SK-N-SH (cell line): ENCODE measurements around the gene ZNF750. TPM values are rescaled to one million over a fixed set of nuclear protein-coding genes. Genes with fewer than 3 reads are reported as not detected.

Source experiments
- CTCF ChIA-PET: fragments of 300-600, 350-600 bp; formaldehyde crosslinking; extraction: SDS; loops from one replicate; lab custom pipeline; 2021; lab: Yijun Ruan, JAX
- POLR2A ChIA-PET: fragments of 350-600 bp; sonication (Branson Sonifier 250); formaldehyde crosslinking; extraction: SDS; loops from one replicate; lab custom pipeline; 2020; ENCODE audit warnings: antibody characterized with exemption, inconsistent platforms; lab: Yijun Ruan, JAX
- DNase-seq: peaks from one replicate; pipeline ENCODE4 v3.0.0; 2012
- H2AFZ ChIP-seq: fragments of 200-600 bp; sonication (generic); 2 replicates; pipeline ENCODE4 v1.8.1; 2016; ENCODE audit warnings: antibody characterized with exemption, mild to moderate bottlenecking, low read depth
- H3F3A ChIP-seq: fragments of 200-600 bp; sonication (generic); replicated peaks from 2 replicates; pipeline ENCODE3; 2016; ENCODE audit warnings: antibody characterized with exemption, mild to moderate bottlenecking; ENCODE audit not compliant: insufficient read depth
- H3K27ac ChIP-seq, 2 experiments: fragments of 200-500 bp in 1 of 2; fragments of 200-600 bp in 1 of 2; sonication (Bioruptor generic) in 1 of 2; sonication (generic), shearing (Covaris generic) in 1 of 2; 2 replicates each; pipeline versions ENCODE4 v1.5.1 to v1.6.1; 2014 to 2016; ENCODE audit warnings: low read depth in 2 of 2, inconsistent platforms in 1 of 2, low read length in 1 of 2, mild to moderate bottlenecking in 1 of 2, mixed read lengths in 1 of 2
- H3K27me3 ChIP-seq: fragments of 200-600 bp; sonication (generic), shearing (Covaris generic); 2 replicates; pipeline ENCODE4 v1.6.1; 2016; ENCODE audit warnings: mixed run types; ENCODE audit not compliant: insufficient read depth
- H3K36me3 ChIP-seq, 2 experiments: fragments of 200-500 bp in 1 of 2; fragments of 200-600 bp in 1 of 2; sonication (Bioruptor generic) in 1 of 2; sonication (generic) in 1 of 2; replicated peaks in 1 of 2; 2 replicates each; pipeline versions ENCODE3 to v1.5.1; 2014 to 2016; ENCODE audit warnings: low read length in 1 of 2, mild to moderate bottlenecking in 1 of 2; ENCODE audit not compliant: insufficient read depth in 2 of 2, control insufficient read depth in 1 of 2
- H3K4me1 ChIP-seq, 2 experiments: fragments of 200-500 bp in 1 of 2; fragments of 200-600 bp in 1 of 2; sonication (Bioruptor generic) in 1 of 2; sonication (generic), shearing (Covaris generic) in 1 of 2; 2 replicates each; pipeline versions ENCODE4 v1.5.1 to v1.6.1; 2014 to 2016; ENCODE audit warnings: low read depth in 1 of 2, low read length in 1 of 2, mixed run types in 1 of 2; ENCODE audit not compliant: insufficient read depth in 2 of 2, control insufficient read depth in 1 of 2
- H3K4me2 ChIP-seq: fragments of 200-600 bp; sonication (generic), shearing (Covaris generic); 2 replicates; pipeline ENCODE4 v1.6.1; 2017; ENCODE audit warnings: mixed run types
- H3K4me3 ChIP-seq, 2 experiments: fragments of 200-500 bp in 1 of 2; fragments of 200-600 bp in 1 of 2; sonication (Bioruptor generic) in 1 of 2; sonication (generic), shearing (Covaris generic) in 1 of 2; 2 replicates each; pipeline versions ENCODE4 v1.5.1 to v1.8.1; 2014 to 2016; ENCODE audit warnings: low read depth in 2 of 2, inconsistent platforms in 1 of 2, low read length in 1 of 2, mild to moderate bottlenecking in 1 of 2, mixed read lengths in 1 of 2, moderate library complexity in 1 of 2
- H3K79me2 ChIP-seq: fragments of 200-600 bp; sonication (generic); 2 replicates; pipeline ENCODE4 v1.8.1; 2017; ENCODE audit warnings: mild to moderate bottlenecking; ENCODE audit not compliant: insufficient read depth
- H3K9ac ChIP-seq: fragments of 200-600 bp; sonication (generic); 2 replicates; pipeline ENCODE4 v1.6.1; 2017; ENCODE audit warnings: mixed run types
- H3K9me2 ChIP-seq: fragments of 200-600 bp; sonication (generic); 2 replicates; pipeline ENCODE4 v1.6.1; 2017; ENCODE audit warnings: mixed run types
- H3K9me3 ChIP-seq: fragments of 200-600 bp; sonication (generic); 2 replicates; pipeline ENCODE4 v1.6.1; 2017; ENCODE audit warnings: mixed run types, mild to moderate bottlenecking, moderate library complexity
- H4K20me1 ChIP-seq: fragments of 200-600 bp; sonication (generic); 2 replicates; pipeline ENCODE4 v1.6.1; 2017; ENCODE audit warnings: mild to moderate bottlenecking, mixed run types; ENCODE audit not compliant: insufficient read depth
- CTCF ChIP-seq: fragments of 200-600 bp; sonication (generic); IDR thresholded peaks from 2 replicates; pipeline ENCODE4 v1.6.1; 2017; ENCODE audit warnings: antibody characterized with exemption, mild to moderate bottlenecking, moderate library complexity
- FOXJ3 ChIP-seq: sonication (generic); formaldehyde crosslinking; IDR thresholded peaks from 2 replicates; pipeline ENCODE4 v1.5.1; 2020; ENCODE audit warnings: mild to moderate bottlenecking, missing genetic modification reagents
- GABPA ChIP-seq: IDR thresholded peaks from 2 replicates; pipeline ENCODE4 v1.4.0; 2012; ENCODE audit warnings: low read depth, mild to moderate bottlenecking
- GATA2 ChIP-seq: sonication (generic); formaldehyde crosslinking; IDR thresholded peaks from 2 replicates; pipeline ENCODE4 v1.5.0; 2020; ENCODE audit warnings: mild to moderate bottlenecking, missing genetic modification reagents
- JUND ChIP-seq: IDR thresholded peaks from 2 replicates; pipeline ENCODE4 v1.4.0; 2012
- NFIC ChIP-seq: IDR thresholded peaks from 2 replicates; pipeline ENCODE4 v1.4.0; 2012; ENCODE audit warnings: borderline replicate concordance
- RCOR1 ChIP-seq: fragments of 150-350 bp; IDR thresholded peaks from 2 replicates; pipeline ENCODE4 v1.6.1; 2017; ENCODE audit warnings: antibody characterized with exemption, low read length
- REST ChIP-seq: IDR thresholded peaks from 2 replicates; pipeline ENCODE4 v1.6.1; 2012; ENCODE audit warnings: mild to moderate bottlenecking, low read depth, low read length, moderate library complexity
- USF2 ChIP-seq: fragments of 150-350 bp; IDR thresholded peaks from 2 replicates; pipeline ENCODE4 v1.6.1; 2017; ENCODE audit warnings: antibody characterized with exemption, low read length, low read depth, borderline replicate concordance
- WGBS: methylation state at CpG from one replicate; pipeline ENCODE4 v1.1.6; 2017; ENCODE audit warnings: low lambda C conversion rate; 5-methylcytosine and 5-hydroxymethylcytosine counted together
- polyA plus RNA-seq, 3 experiments: library from polyadenylated mRNA; depleted of rRNA; stranded (reverse); fragments of >200 nt; gene quantifications; 2 replicates each; pipeline ENCODE4 v1.2.3, GENCODE V29; 2012

The ZNF750 gene
- polyA plus RNA-seq, 1 of the 3 experiments (the other 2 are of a cell fraction): not detected

- H4K20me1 ChIP-seq: no peaks in the 10 kb centered on the region
- H3K79me2 ChIP-seq: no peaks in the 10 kb centered on the region
- H3K9me2 ChIP-seq: no peaks in the 10 kb centered on the region
- H3K9ac ChIP-seq: no peak overlapping the region
- POLR2A ChIA-PET: no interaction called here
- H3F3A ChIP-seq: no peaks in the 10 kb centered on the region
- CTCF ChIA-PET: interaction anchor here (0.7 to 1.7 kb wide), 5 partner anchors 8 to 64 kb away, joined by 3 to 7 read pairs (median 3); no protein-coding TSS in a partner anchor
- H3K4me3 ChIP-seq: no peak overlapping the region
- peaks cover 0 to 9% of the 10 kb centered on the region in 2 experiments; a peak in 1 of 4 replicates for H3K4me1 ChIP-seq
- DNase-seq: no peak
- H3K9me3 ChIP-seq: no peaks in the 10 kb centered on the region
- TF ChIP-seq GATA2 (CRISPR knock-in tag): no peak
- no peak for TF ChIP-seq USF2
- TF ChIP-seq CTCF: no peak
- TF ChIP-seq JUND: no peak
- H3K27ac ChIP-seq: no peak overlapping the region
- 96% methylated on average over 28 of the region's 28 CpGs for WGBS
- H3K36me3 ChIP-seq: peaks cover 10 to 12% of the 10 kb centered on the region in 2 experiments
- no peak overlapping the region for H2AFZ ChIP-seq
- H3K27me3 ChIP-seq: no peaks in the 10 kb centered on the region
- no peak overlapping the region for H3K4me2 ChIP-seq
These were observed 3.9 kb downstream of the ZNF750 start for GRCh38 chr17:82835766-82836512.

GRCh38 chr17:82835122-82835521, 4.7 kb downstream of the ZNF750 start:
- POLR2A ChIA-PET: no interaction called here
- WGBS: 96% methylated on average over 9 of the region's 9 CpGs
- H3K9ac ChIP-seq: no peak overlapping the region
- H3K36me3 ChIP-seq: peaks cover 10 to 12% of the 10 kb centered on the region in 2 experiments
- CTCF ChIA-PET: interaction anchor here (1.1 to 2.3 kb wide), 4 partner anchors 15 to 53 kb away, joined by 3 to 7 read pairs (median 4); no protein-coding TSS in a partner anchor
- TF ChIP-seq REST (no peak), RCOR1 (no peak), FOXJ3 (no peak), NFIC (no peak), JUND (no peak), USF2 (no peak), GATA2 (CRISPR knock-in tag) (no peak), GABPA (no peak)
- no peaks in the 10 kb centered on the region for H4K20me1 ChIP-seq
- no peaks in the 10 kb centered on the region for H3F3A ChIP-seq
- no peak overlapping the region for H3K4me2 ChIP-seq
- peaks cover 0 to 11% of the 10 kb centered on the region in 2 experiments; a peak in 1 of 4 replicates for H3K4me1 ChIP-seq
- H3K27ac ChIP-seq: no peak overlapping the region
- DNase-seq: no peak
- H3K9me2 ChIP-seq: no peaks in the 10 kb centered on the region
- H3K79me2 ChIP-seq: no peaks in the 10 kb centered on the region
- no peak overlapping the region for H3K4me3 ChIP-seq
- no peak overlapping the region for H2AFZ ChIP-seq
- H3K9me3 ChIP-seq: no peaks in the 10 kb centered on the region
- no peaks in the 10 kb centered on the region for H3K27me3 ChIP-seq
